ENCODE data around the gene RHOBTB3. TPM values are rescaled to one million over a fixed set of nuclear protein-coding genes. Genes with fewer than 3 reads are reported as not detected.

The RHOBTB3 gene
- total and polyA plus RNA-seq, 2 donors, result 24.0 to 282 TPM

GRCh38 chr5:95777441-95777840, 46.3 kb downstream of the RHOBTB3 start:
- WGBS, result 97% methylated on average over 3 of the region's 3 CpGs
- H3K27ac ChIP-seq (ENCODE audit: low read depth), result no peak overlapping the region
- DNase-seq (ENCODE audit: extremely low spot score), result no peak
- no peaks in the 10 kb centered on the region for H3K4me1 ChIP-seq (ENCODE audit: insufficient read depth)
- H3K36me3 ChIP-seq (ENCODE audit: insufficient read depth), result no peaks in the 10 kb centered on the region
- H3K4me3 ChIP-seq (ENCODE audit: low read depth, low read length), result no peak overlapping the region

- no peak overlapping the region for H3K27ac ChIP-seq (ENCODE audit: low read depth)
- no peak overlapping the region for H3K4me3 ChIP-seq (ENCODE audit: low read depth, low read length)
- no peak for DNase-seq (ENCODE audit: extremely low spot score)
- no peaks in the 10 kb centered on the region for H3K4me1 ChIP-seq (ENCODE audit: insufficient read depth)
- WGBS, result 75% methylated on average over 7 of the region's 7 CpGs
- H3K36me3 ChIP-seq (ENCODE audit: insufficient read depth), result no peaks in the 10 kb centered on the region
Observed at GRCh38 chr5:95778713-95779436, 47.7 kb downstream of the RHOBTB3 start.

GRCh38 chr5:95779611-95780010, 48.5 kb downstream of the RHOBTB3 start:
- no peak overlapping the region for H3K4me3 ChIP-seq (ENCODE audit: low read depth, low read length)
- WGBS, result 29% methylated on average over 2 of the region's 2 CpGs
- no peaks in the 10 kb centered on the region for H3K36me3 ChIP-seq (ENCODE audit: insufficient read depth)
- no peaks in the 10 kb centered on the region for H3K4me1 ChIP-seq (ENCODE audit: insufficient read depth)
- no peak for DNase-seq (ENCODE audit: extremely low spot score)
- no peak overlapping the region for H3K27ac ChIP-seq (ENCODE audit: low read depth)

GRCh38 chr5:95780597-95780996, 49.5 kb downstream of the RHOBTB3 start:
- Histone ChIP-seq H3K4me1 (ENCODE audit: insufficient read depth) (no peaks in the 10 kb centered on the region), H3K27ac (ENCODE audit: low read depth) (no peak overlapping the region), H3K4me3 (ENCODE audit: low read depth, low read length) (no peak overlapping the region), H3K36me3 (ENCODE audit: insufficient read depth) (no peaks in the 10 kb centered on the region)
- DNase-seq (ENCODE audit: extremely low spot score), result no peak
- WGBS, result 77% methylated on average over 7 of the region's 7 CpGs

GRCh38 chr5:95781101-95781583, 50.0 kb downstream of the RHOBTB3 start:
- Histone ChIP-seq H3K4me1 (ENCODE audit: insufficient read depth) (no peaks in the 10 kb centered on the region), H3K27ac (ENCODE audit: low read depth) (no peak overlapping the region), H3K4me3 (ENCODE audit: low read depth, low read length) (no peak overlapping the region), H3K36me3 (ENCODE audit: insufficient read depth) (no peaks in the 10 kb centered on the region)
- 32% methylated on average over 4 of the region's 4 CpGs for WGBS
- peak; percentile 59 for DNase-seq (ENCODE audit: extremely low spot score)

GRCh38 chr5:95782181-95782580, 51.0 kb downstream of the RHOBTB3 start:
- no peaks in the 10 kb centered on the region for H3K36me3 ChIP-seq (ENCODE audit: insufficient read depth)
- WGBS, result 86% methylated on average over 4 of the region's 4 CpGs
- H3K27ac ChIP-seq (ENCODE audit: low read depth), result no peak overlapping the region
- DNase-seq (ENCODE audit: extremely low spot score), result no peak
- no peaks in the 10 kb centered on the region for H3K4me1 ChIP-seq (ENCODE audit: insufficient read depth)
- H3K4me3 ChIP-seq (ENCODE audit: low read depth, low read length), result no peak overlapping the region

GRCh38 chr5:95783661-95784060, 52.5 kb downstream of the RHOBTB3 start:
- no peak for DNase-seq (ENCODE audit: extremely low spot score)
- Histone ChIP-seq H3K4me1 (ENCODE audit: insufficient read depth) (no peaks in the 10 kb centered on the region), H3K36me3 (ENCODE audit: insufficient read depth) (no peaks in the 10 kb centered on the region), H3K4me3 (ENCODE audit: low read depth, low read length) (no peak overlapping the region), H3K27ac (ENCODE audit: low read depth) (no peak overlapping the region)
- 96% methylated on average over 3 of the region's 3 CpGs for WGBS

- 91% methylated on average over 9 of the region's 9 CpGs for WGBS
- no peak overlapping the region for H3K4me3 ChIP-seq (ENCODE audit: low read depth, low read length)
- no peaks in the 10 kb centered on the region for H3K36me3 ChIP-seq (ENCODE audit: insufficient read depth)
- no peak overlapping the region for H3K27ac ChIP-seq (ENCODE audit: low read depth)
- H3K4me1 ChIP-seq (ENCODE audit: insufficient read depth), result no peaks in the 10 kb centered on the region
- DNase-seq (ENCODE audit: extremely low spot score), result no peak
Observed at GRCh38 chr5:95784514-95785302, 53.6 kb downstream of the RHOBTB3 start.

DNA sequence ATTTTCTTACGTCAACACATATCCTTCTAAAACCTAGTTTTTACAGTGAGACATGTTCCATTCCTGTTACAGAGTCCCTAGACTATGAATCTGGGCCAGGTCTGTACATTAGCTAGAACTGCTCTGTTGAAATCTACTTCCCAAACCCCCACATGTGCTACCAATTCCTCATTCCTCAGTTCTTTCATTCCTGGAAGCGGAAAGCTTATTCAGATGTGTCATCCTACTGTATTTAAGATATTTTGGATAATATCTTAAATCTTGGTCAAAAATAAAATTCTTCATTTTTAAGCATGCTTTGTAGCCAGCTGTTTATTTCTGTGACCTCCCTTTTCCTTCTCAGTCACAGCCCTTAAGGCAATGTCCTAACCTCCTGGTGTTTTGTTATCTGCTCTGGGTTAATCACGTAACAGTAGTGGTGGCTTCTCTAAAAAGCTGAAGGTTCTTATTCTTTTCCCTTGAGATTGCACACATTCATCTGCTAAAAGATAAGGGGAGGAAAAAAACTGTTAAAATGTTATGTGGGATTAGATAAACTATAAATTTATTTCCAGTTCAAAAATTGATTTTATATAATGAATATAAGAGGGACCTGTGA, 55.8 kb downstream of the RHOBTB3 start:
- DNase-seq (ENCODE audit: extremely low spot score), result no peak
- no peaks in the 10 kb centered on the region for H3K36me3 ChIP-seq (ENCODE audit: insufficient read depth)
- no peak overlapping the region for H3K27ac ChIP-seq (ENCODE audit: low read depth)
- WGBS, result 92% methylated on average over 3 of the region's 3 CpGs
- H3K4me3 ChIP-seq (ENCODE audit: low read depth, low read length), result no peak overlapping the region
- no peaks in the 10 kb centered on the region for H3K4me1 ChIP-seq (ENCODE audit: insufficient read depth)

- H3K4me1 ChIP-seq (ENCODE audit: insufficient read depth), result no peaks in the 10 kb centered on the region
- no peak overlapping the region for H3K27ac ChIP-seq (ENCODE audit: low read depth)
- no peak for DNase-seq (ENCODE audit: extremely low spot score)
- H3K36me3 ChIP-seq (ENCODE audit: insufficient read depth), result no peaks in the 10 kb centered on the region
- 88% methylated on average over 8 of the region's 8 CpGs for WGBS
- no peak overlapping the region for H3K4me3 ChIP-seq (ENCODE audit: low read depth, low read length)
Observed at GRCh38 chr5:95788493-95788892, 57.4 kb downstream of the RHOBTB3 start.

DNA sequence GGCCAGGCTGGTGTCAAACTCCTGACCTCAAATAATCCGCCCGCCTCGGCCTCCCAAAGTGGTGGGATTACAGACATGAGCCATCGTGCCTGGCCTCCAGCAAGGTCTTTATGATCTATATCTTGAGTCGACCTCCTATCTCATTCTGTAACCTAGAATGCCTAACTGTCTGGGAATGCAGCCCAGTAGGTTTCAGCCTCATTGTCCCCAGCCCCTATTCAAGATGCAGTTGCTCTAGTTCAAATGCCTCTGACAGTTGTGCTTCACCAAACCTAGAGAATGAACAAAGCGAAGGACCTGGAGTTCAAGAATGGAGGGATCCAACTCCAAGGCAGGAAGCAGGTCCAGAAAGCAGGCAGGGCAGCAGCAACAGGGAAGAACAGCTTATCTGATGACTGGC, 60.6 kb downstream of the RHOBTB3 start:
- H3K27ac ChIP-seq (ENCODE audit: low read depth), result no peak overlapping the region
- no peaks in the 10 kb centered on the region for H3K36me3 ChIP-seq (ENCODE audit: insufficient read depth)
- no peaks in the 10 kb centered on the region for H3K4me1 ChIP-seq (ENCODE audit: insufficient read depth)
- 91% methylated on average over 6 of the region's 6 CpGs for WGBS
- no peak for DNase-seq (ENCODE audit: extremely low spot score)
- H3K4me3 ChIP-seq (ENCODE audit: low read depth, low read length), result no peak overlapping the region

DNA sequence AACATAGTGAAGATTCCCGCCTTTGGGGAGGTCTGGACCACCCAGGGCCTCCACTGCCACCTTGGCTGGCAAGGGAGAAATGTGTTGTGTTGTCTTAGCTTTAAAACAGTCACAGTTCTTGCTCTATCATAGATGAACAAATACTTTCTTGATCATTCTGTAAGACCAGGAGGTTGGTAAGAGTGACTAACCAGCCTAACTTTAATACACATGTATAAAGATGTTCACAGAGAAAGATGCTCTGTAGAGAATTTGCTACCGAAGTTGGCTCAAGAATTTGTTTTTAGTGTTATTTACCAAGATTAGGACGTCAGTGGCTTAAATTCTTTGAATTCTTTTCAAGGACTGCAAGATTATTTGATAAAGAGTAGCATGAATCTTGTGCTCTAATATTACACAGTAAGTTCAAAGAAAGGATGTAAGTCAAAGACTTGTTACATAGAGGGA, 63.0 kb downstream of the RHOBTB3 start:
- WGBS, result 49% methylated on average over 3 of the region's 3 CpGs
- H3K36me3 ChIP-seq (ENCODE audit: insufficient read depth), result no peaks in the 10 kb centered on the region
- no peaks in the 10 kb centered on the region for H3K4me1 ChIP-seq (ENCODE audit: insufficient read depth)
- DNase-seq (ENCODE audit: extremely low spot score), result no peak
- no peak overlapping the region for H3K27ac ChIP-seq (ENCODE audit: low read depth)
- H3K4me3 ChIP-seq (ENCODE audit: low read depth, low read length), result no peak overlapping the region

DNA sequence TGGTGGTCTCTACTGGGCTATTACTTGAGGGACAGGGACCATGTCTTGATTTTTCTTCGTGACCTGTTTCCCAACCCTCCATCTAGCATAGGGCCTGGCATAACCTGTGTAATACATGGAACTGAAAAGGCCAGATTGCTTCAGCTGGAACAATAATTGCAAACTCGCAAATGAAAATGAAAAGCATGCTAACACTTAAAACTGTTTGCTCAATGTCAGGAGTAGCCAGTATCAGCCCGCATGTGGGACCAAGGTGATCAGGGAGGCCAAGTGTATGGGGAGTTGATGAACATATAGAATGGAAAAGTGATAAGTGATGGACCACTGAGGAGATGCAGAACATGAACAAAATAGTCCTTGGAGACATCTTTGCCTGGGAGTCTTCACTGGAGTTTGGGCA, 66.2 kb downstream of the RHOBTB3 start:
- Histone ChIP-seq H3K27ac (ENCODE audit: low read depth) (no peak overlapping the region), H3K4me3 (ENCODE audit: low read depth, low read length) (no peak overlapping the region), H3K36me3 (ENCODE audit: insufficient read depth) (no peaks in the 10 kb centered on the region), H3K4me1 (ENCODE audit: insufficient read depth) (no peaks in the 10 kb centered on the region)
- WGBS, result 98% methylated on average over 3 of the region's 3 CpGs
- no peak for DNase-seq (ENCODE audit: extremely low spot score)

DNA sequence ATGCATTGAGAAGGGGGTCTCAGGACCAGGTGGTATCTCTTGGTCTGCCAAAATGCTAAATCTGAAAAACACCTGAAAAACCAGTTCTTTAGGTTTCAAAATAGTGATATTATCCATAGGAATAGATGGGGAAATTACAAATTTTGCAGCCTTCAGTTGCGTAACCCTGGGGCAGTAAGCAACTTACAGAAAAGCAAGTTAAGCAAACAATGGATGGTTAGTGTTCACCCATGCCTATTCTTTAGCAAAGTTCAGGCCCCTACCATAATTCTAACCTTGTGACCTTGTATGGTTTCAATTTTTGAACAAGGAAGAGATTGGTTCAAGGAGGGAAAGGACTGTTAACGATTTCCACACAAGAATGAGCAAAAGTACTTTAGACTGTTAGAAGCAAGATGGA, 66.9 kb downstream of the RHOBTB3 start:
- Histone ChIP-seq H3K27ac (ENCODE audit: low read depth) (no peak overlapping the region), H3K4me1 (ENCODE audit: insufficient read depth) (no peaks in the 10 kb centered on the region), H3K4me3 (ENCODE audit: low read depth, low read length) (no peak overlapping the region), H3K36me3 (ENCODE audit: insufficient read depth) (no peaks in the 10 kb centered on the region)
- no peak for DNase-seq (ENCODE audit: extremely low spot score)
- WGBS, result 97% methylated on average over 2 of the region's 2 CpGs
